ENCODE results near the gene FRMD7. TPM values are rescaled to one million over a fixed set of nuclear protein-coding genes. Genes with fewer than 3 reads are reported as not detected.

The FRMD7 gene
- total RNA-seq, 4 donors from 2014 or later = not detected

- TF ChIP-seq POLR2AphosphoS5 (IDR thresholded peaks at IDR 0.05) (no peak), EP300 (IDR thresholded peaks at IDR 0.05) (no peak), POLR2A (IDR thresholded peaks at IDR 0.05; ENCODE audit: low read depth) (no peak), CTCF (IDR thresholded peaks at IDR 0.05) (no peak)
- Histone ChIP-seq H3K27ac (replicated peaks in 1 of 4) (no peak overlapping the region), H3K36me3 (no peaks in the 10 kb centered on the region), H3K4me1 (no peaks in the 10 kb centered on the region), H3K4me3 (no peak overlapping the region), H3K27me3 (no peaks in the 10 kb centered on the region), H3K9me3 (no peaks in the 10 kb centered on the region)
- 88% methylated on average over 4 of the region's 4 CpGs for WGBS
- intact Hi-C loops (cut with DNase I) = no loop called here
- DNase-seq (ENCODE audit: extremely low spot score) = no peak
Observed at GRCh38 chrX:132118358-132118757, 9.5 kb downstream of the FRMD7 start.

DNA sequence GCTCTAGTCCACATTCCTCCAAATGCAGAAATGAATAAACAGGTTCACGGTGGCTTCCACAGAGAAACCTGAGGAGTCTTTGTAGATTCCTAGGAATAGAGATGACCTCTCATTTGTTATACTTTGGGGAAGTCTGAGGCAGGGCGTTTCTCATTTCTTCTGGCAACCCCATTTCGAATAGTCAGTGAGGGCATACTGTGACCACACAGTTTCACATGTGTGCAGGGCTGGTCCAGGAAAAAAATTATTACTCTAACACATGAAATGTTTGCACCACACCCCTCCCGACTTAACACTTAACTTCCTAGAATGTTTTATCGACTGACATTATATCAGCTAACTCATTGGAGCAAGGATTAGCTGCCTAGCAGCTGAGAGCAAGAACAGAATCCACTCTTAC, 12.0 kb downstream of the FRMD7 start:
- TF ChIP-seq POLR2A (IDR thresholded peaks at IDR 0.05; ENCODE audit: low read depth) (no peak), POLR2AphosphoS5 (IDR thresholded peaks at IDR 0.05) (no peak), EP300 (IDR thresholded peaks at IDR 0.05) (no peak), CTCF (IDR thresholded peaks at IDR 0.05) (no peak)
- Histone ChIP-seq H3K9me3 (no peaks in the 10 kb centered on the region), H3K4me1 (no peaks in the 10 kb centered on the region), H3K27ac (replicated peaks in 1 of 4) (no peak overlapping the region), H3K4me3 (no peak overlapping the region), H3K27me3 (no peaks in the 10 kb centered on the region), H3K36me3 (no peaks in the 10 kb centered on the region)
- intact Hi-C loops (cut with DNase I) = no loop called here
- WGBS = 62% methylated on average over 5 of the region's 5 CpGs
- no peak for DNase-seq (ENCODE audit: extremely low spot score)

GRCh38 chrX:132114607-132115006, 13.2 kb downstream of the FRMD7 start:
- intact Hi-C loops (cut with DNase I) = no loop called here
- Histone ChIP-seq H3K4me3 (no peak overlapping the region), H3K4me1 (no peaks in the 10 kb centered on the region), H3K27ac (replicated peaks in 1 of 4) (no peak overlapping the region), H3K9me3 (no peaks in the 10 kb centered on the region), H3K27me3 (no peaks in the 10 kb centered on the region), H3K36me3 (no peaks in the 10 kb centered on the region)
- TF ChIP-seq POLR2AphosphoS5 (IDR thresholded peaks at IDR 0.05) (no peak), CTCF (IDR thresholded peaks at IDR 0.05) (no peak), EP300 (IDR thresholded peaks at IDR 0.05) (no peak), POLR2A (IDR thresholded peaks at IDR 0.05; ENCODE audit: low read depth) (no peak)
- no peak for DNase-seq (ENCODE audit: extremely low spot score)

- Histone ChIP-seq H3K36me3 (no peaks in the 10 kb centered on the region), H3K27ac (replicated peaks in 1 of 4) (no peak overlapping the region)
- intact Hi-C loops (cut with DNase I) = no loop called here
Observed at GRCh38 chrX:132107291-132107690, 20.5 kb downstream of the FRMD7 start.

More at GRCh38 chrX:132107291-132107690, 20.5 kb downstream of the FRMD7 start:
- no peaks in the 10 kb centered on the region for H3K27me3 ChIP-seq
- no peak for DNase-seq (ENCODE audit: extremely low spot score)
- H3K9me3 ChIP-seq = no peaks in the 10 kb centered on the region
- no peak overlapping the region for H3K4me3 ChIP-seq
- H3K4me1 ChIP-seq = no peaks in the 10 kb centered on the region
- TF ChIP-seq POLR2A (IDR thresholded peaks at IDR 0.05; ENCODE audit: low read depth) = no peak
- no peak for TF ChIP-seq POLR2AphosphoS5 (IDR thresholded peaks at IDR 0.05)
- no peak for TF ChIP-seq CTCF (IDR thresholded peaks at IDR 0.05)
- TF ChIP-seq EP300 (IDR thresholded peaks at IDR 0.05) = no peak
